Right cardiac atrium (tissue), 5 donors: ENCODE measurements around the gene LIMK2. TPM values are rescaled to one million over a fixed set of nuclear protein-coding genes. Genes with fewer than 3 reads are reported as not detected.
"Not testable (repeated sequence)": the region's sequence is repeated elsewhere in the genome, so short reads cannot be mapped to it uniquely, and the experiment has no call there.

ENCODE experiments used
- ATAC-seq, 2 donors: fragments of 200-7000 bp; cut with Tn5 transposase; one replicate each; pipeline versions ENCODE4 v1.8.0 to v1.9.1; 2020; ENCODE audit warnings: moderate library complexity in 2 of 2, mild to moderate bottlenecking in 1 of 2
- DNase-seq, 3 donors: peaks; one replicate each; pipeline ENCODE4 v3.0.0-alpha.2; 2020
- H3K27ac ChIP-seq: one replicate; pipeline ENCODE4 v1.5.1; 2013; ENCODE audit warnings: mild to moderate bottlenecking, low read length, control low read depth, moderate library complexity
- H3K27me3 ChIP-seq: one replicate; pipeline ENCODE4 v1.6.1; 2013; ENCODE audit not compliant: control insufficient read depth, insufficient read depth
- H3K4me1 ChIP-seq: one replicate; pipeline ENCODE4 v1.6.1; 2013; ENCODE audit warnings: low read length; ENCODE audit not compliant: control insufficient read depth, insufficient read depth
- H3K4me3 ChIP-seq: one replicate; pipeline ENCODE4 v1.5.1; 2013; ENCODE audit warnings: low read length, control low read depth
- H3K9me3 ChIP-seq: one replicate; pipeline ENCODE4 v1.6.1; 2013; ENCODE audit warnings: low read length; ENCODE audit not compliant: control insufficient read depth
- WGBS: extraction: QIAGEN DNeasy Blood & Tissue Kit; methylation state at CpG from one replicate; pipeline ENCODE4 v1.1.7; 2013; 5-methylcytosine and 5-hydroxymethylcytosine counted together
- intact Hi-C, 4 donors: fragments of 100-400 bp; cut with DNase I; formaldehyde crosslinking; loops; one replicate each; pipeline versions ENCODE4 v1.11.0 to v1.14.0; 2022 to 2023
- polyA plus RNA-seq: library from polyadenylated mRNA; stranded (reverse); fragments of 200-250 nt; gene quantifications from one replicate; pipeline ENCODE4 v1.2.3, GENCODE V29; 2013
- total RNA-seq, 4 donors: library from RNA; stranded (reverse); fragmentation: NEBNext Ultra II Directional; extraction: Animal tissue kit (Norgen Biotek cat#: 25700); gene quantifications; one replicate each; pipeline ENCODE4 v1.2.1, GENCODE V29; 2021
- donor health status: healthy with polysubstance abuse.
- donor health status: DM: no; HTN: yes; CAD: no.
- donor health status: DM: no; HTN: no; CAD: no.
- donor health status: DM: no; HTN: yes; CAD: no; lungs with severe emphysema.
- donor health status: DM: yes; HTN: yes; CAD: no.

The LIMK2 gene
- total and polyA plus RNA-seq, 5 donors, result 6.5 to 12.1 (median 10.2) TPM

GRCh38 chr22:31244046-31244942, 32.2 kb downstream of the LIMK2 start:
- intact Hi-C loops, result no loop called here
- DNase-seq, result no peak
- H3K27ac ChIP-seq, result no peak overlapping the region
- no peaks in the 10 kb centered on the region for H3K27me3 ChIP-seq
- peaks cover 14% of the 10 kb centered on the region for H3K4me1 ChIP-seq
- no peak overlapping the region for H3K4me3 ChIP-seq
- 62% methylated on average over 9 of the region's 9 CpGs for WGBS
- H3K9me3 ChIP-seq, result no peaks in the 10 kb centered on the region
- no peak for ATAC-seq

DNA sequence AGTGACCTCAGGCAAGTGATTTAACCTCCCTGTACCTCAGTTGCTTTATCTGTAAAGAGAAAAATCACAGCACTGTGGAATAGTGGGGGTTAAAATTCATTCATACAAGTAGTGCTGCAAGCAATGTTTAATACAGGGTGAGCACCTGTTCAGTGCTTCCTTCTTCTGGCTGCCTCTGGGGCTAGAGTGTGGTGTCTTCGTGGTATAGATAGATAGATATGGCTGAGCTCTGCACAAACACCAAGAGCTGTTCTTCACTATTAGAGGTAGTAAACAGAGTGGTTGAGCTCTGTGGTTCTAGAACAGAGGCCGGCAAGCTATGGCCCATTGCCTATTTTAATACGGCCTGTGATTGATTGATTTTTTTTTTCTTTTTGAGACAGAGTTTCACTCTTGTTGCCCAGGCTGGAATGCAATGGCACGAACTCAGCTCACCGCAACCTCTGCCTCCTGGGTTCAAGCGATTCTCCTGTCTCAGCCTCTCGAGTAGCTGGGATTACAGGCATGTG, 32.9 kb downstream of the LIMK2 start:
- ATAC-seq, result no peak
- DNase-seq, result no peak
- H3K4me3 ChIP-seq, result no peak overlapping the region
- no peaks in the 10 kb centered on the region for H3K27me3 ChIP-seq
- H3K4me1 ChIP-seq, result peaks cover 16% of the 10 kb centered on the region
- intact Hi-C loops, result no loop called here
- 92% methylated on average over 7 of the region's 7 CpGs for WGBS
- H3K27ac ChIP-seq, result no peak overlapping the region
- no peaks in the 10 kb centered on the region for H3K9me3 ChIP-seq

- 91% methylated on average over 12 of the region's 12 CpGs for WGBS
- H3K9me3 ChIP-seq, H3K4me3 ChIP-seq, ATAC-seq, DNase-seq, H3K27ac ChIP-seq, H3K27me3 ChIP-seq, intact Hi-C loops: not testable (repeated sequence)
- peaks cover 19% of the 10 kb centered on the region for H3K4me1 ChIP-seq
Observed at GRCh38 chr22:31245998-31246397, 33.9 kb downstream of the LIMK2 start.

DNA sequence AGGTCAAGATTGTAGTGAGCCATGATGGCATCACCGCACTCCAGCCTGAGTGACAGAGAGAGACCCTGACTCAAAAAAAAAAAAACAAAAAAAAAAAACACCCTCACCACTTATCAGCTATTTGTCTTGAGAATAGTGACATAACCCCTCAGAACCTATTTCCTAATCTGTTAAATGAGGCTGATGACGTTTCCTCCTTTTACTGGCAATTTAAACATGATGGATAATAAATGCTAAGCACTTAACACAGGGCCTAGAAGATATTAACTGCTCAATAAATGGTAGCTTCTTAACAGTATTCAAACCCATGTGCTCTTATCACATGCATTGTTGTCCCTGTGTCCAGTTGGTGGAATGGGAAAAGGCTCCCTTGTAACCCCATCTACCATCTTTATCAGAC, 34.6 kb downstream of the LIMK2 start:
- H3K4me1 ChIP-seq, result peaks cover 19% of the 10 kb centered on the region
- no peak for DNase-seq
- no peak overlapping the region for H3K4me3 ChIP-seq
- intact Hi-C loops, result no loop called here
- 68% methylated on average over 2 of the region's 2 CpGs for WGBS
- no peaks in the 10 kb centered on the region for H3K27me3 ChIP-seq
- H3K9me3 ChIP-seq, result no peaks in the 10 kb centered on the region
- no peak overlapping the region for H3K27ac ChIP-seq
- ATAC-seq, result no peak

DNA sequence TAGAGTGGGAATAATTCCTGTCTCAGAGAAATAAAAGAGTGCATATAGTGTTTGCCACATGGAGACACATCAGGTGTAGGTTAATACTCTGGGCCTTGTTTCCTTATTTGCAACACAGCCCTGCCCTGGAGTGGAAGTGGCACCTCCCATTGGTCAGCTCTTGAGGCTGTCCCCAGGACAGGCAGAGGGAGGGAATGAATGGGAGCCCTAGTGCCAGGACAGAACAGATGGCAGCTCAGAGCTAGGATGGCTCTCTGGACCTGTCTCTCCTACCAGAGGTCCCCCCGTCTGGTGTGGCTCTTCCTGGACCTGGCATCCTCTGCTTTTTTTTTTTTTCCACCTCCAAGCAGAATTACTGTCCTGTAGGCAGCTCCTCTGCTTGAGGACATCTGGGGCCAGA, 35.6 kb downstream of the LIMK2 start:
- no peak for DNase-seq
- no peak overlapping the region for H3K27ac ChIP-seq
- ATAC-seq, result peak; percentile 3 to 9
- H3K4me1 ChIP-seq, result peaks cover 19% of the 10 kb centered on the region
- 42% methylated on average over 1 of the region's 1 CpG for WGBS
- peak overlapping the region; percentile 49 for H3K4me3 ChIP-seq
- intact Hi-C loops, result no loop called here
- H3K27me3 ChIP-seq, result no peaks in the 10 kb centered on the region
- no peaks in the 10 kb centered on the region for H3K9me3 ChIP-seq

- 29% methylated on average over 17 of the region's 17 CpGs for WGBS
- Histone ChIP-seq H3K4me1 (peaks cover 19% of the 10 kb centered on the region), H3K27me3 (no peaks in the 10 kb centered on the region), H3K27ac (peak overlapping the region; percentile 14), H3K9me3 (no peaks in the 10 kb centered on the region), H3K4me3 (peak overlapping the region; percentile 49)
- ATAC-seq (peak; percentile 94 to 95), DNase-seq (peak; percentile 71 to 88 (median 84))
- intact Hi-C loops, result no loop called here
Observed at GRCh38 chr22:31248138-31248745, 36.1 kb downstream of the LIMK2 start.

DNA sequence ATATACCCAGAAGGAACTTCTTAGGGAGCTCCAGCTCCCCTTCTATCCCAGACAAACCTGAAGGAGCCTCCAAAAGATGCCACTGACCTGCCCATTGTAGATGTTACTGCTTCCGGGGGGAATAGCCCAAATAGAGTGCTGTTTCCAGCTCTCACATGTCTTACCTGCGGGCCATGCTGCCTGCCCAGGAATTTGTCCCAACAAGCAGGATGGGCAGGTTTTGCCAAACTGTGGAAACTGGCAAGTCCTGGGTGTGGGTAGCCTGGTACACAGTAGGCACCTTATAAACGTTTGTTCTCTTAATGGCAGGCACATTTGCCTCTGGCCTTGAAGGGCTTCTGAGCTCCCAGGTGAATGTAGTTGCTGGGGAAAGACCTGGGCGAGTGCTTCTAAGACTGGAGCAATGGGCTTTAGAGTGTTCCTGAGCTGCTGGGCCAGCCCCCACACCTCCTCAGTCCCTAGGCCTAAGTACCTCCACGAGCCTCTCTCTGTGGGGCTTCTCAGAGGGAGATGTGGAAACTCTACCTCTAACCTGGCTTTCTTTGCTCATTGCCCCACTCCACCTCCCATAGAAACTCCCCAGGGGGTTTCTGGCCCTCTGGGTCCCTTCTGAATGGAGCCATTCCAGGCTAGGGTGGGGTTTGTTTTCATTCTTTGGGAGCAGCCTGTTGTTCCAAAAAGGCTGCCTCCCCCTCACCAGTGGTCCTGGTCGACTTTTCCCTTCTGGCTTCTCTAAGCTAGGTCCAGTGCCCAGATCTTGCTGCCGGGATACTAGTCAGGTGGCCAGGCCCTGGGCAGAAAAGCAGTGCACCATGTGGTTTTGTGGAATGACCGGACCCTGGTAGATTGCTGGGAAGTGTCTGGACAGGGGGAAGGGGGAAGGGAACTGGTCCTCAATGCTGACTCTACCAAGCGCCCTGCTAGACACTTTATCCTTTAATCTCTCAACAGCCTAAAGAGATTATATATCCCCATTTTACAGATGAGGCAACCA, 37.2 kb downstream of the LIMK2 start:
- ATAC-seq (no peak), DNase-seq (no peak)
- Histone ChIP-seq H3K27ac (no peak overlapping the region), H3K4me3 (peak overlapping the region; percentile 49), H3K9me3 (no peaks in the 10 kb centered on the region), H3K27me3 (no peaks in the 10 kb centered on the region), H3K4me1 (peaks cover 12% of the 10 kb centered on the region)
- intact Hi-C loops, result no loop called here
- WGBS, result 68% methylated on average over 9 of the region's 9 CpGs

- DNase-seq, result no peak
- peak overlapping the region; percentile 5 for H3K27ac ChIP-seq
- intact Hi-C loops, result no loop called here
- WGBS, result 74% methylated on average over 4 of the region's 4 CpGs
- no peaks in the 10 kb centered on the region for H3K9me3 ChIP-seq
- no peaks in the 10 kb centered on the region for H3K27me3 ChIP-seq
- no peak overlapping the region for H3K4me3 ChIP-seq
- peaks cover 14% of the 10 kb centered on the region for H3K4me1 ChIP-seq
- ATAC-seq, result no peak
Observed at GRCh38 chr22:31250740-31251600, 38.9 kb downstream of the LIMK2 start.

DNA sequence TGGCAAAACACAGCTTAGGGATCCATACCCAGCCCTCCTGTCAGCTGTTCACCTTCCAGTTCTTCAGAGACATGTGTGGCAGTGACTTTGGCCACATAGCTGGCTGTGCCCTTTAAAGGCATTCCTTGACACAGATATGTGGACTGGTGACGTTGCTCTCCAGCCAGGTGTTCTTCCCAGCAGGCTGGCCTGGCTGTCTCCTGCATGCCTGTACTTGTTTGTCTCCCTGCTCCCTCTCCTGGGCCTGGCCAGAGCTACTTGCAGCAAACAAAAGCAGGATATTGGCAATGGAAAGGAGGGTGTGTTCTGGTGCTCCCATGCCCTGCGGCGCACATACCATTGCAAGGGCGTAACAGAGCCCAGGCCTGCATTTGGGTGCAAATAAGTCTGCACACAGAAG, 41.9 kb downstream of the LIMK2 start:
- ATAC-seq (peak; percentile 70 to 82), DNase-seq (peak in 2 of 3 donors; percentile 27 to 64)
- H3K27ac ChIP-seq, result no peak overlapping the region
- intact Hi-C loops, result no loop called here
- no peak overlapping the region for H3K4me3 ChIP-seq
- no peaks in the 10 kb centered on the region for H3K27me3 ChIP-seq
- H3K4me1 ChIP-seq, result peaks cover 11% of the 10 kb centered on the region
- WGBS, result 68% methylated on average over 4 of the region's 4 CpGs
- H3K9me3 ChIP-seq, result no peaks in the 10 kb centered on the region
